PC-9 (cell line): ENCODE data around the gene EHMT1.

Experiments
- CTCF ChIP-seq: fragments of 200-600 bp; sonication (generic); conservative IDR thresholded peaks from 2 replicates; pipeline ENCODE4 v1.6.1; 2017; ENCODE audit warnings: mixed run types, antibody characterized with exemption, mild to moderate bottlenecking, moderate library complexity
- EZH2 ChIP-seq: fragments of 200-600 bp; sonication (generic); IDR thresholded peaks from 2 replicates; pipeline ENCODE4 v1.8.0; 2017; ENCODE audit warnings: antibody characterized with exemption, low read depth

GRCh38 chr9:137788561-137789294 lies 169.9 kb downstream of the EHMT1 start:
- TF ChIP-seq CTCF (no peak), EZH2 (no peak)
